Measurements from ENCODE around the gene NIPAL1.

- TF ChIP-seq, protein P1, sequence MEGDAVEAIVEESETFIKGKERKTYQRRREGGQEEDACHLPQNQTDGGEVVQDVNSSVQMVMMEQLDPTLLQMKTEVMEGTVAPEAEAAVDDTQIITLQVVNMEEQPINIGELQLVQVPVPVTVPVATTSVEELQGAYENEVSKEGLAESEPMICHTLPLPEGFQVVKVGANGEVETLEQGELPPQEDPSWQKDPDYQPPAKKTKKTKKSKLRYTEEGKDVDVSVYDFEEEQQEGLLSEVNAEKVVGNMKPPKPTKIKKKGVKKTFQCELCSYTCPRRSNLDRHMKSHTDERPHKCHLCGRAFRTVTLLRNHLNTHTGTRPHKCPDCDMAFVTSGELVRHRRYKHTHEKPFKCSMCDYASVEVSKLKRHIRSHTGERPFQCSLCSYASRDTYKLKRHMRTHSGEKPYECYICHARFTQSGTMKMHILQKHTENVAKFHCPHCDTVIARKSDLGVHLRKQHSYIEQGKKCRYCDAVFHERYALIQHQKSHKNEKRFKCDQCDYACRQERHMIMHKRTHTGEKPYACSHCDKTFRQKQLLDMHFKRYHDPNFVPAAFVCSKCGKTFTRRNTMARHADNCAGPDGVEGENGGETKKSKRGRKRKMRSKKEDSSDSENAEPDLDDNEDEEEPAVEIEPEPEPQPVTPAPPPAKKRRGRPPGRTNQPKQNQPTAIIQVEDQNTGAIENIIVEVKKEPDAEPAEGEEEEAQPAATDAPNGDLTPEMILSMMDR (conservative IDR thresholded peaks at IDR 0.05; ENCODE audit: low read length) = no peak
- no peak for TF ChIP-seq EZH2phosphoT487 (IDR thresholded peaks at IDR 0.05; ENCODE audit: borderline replicate concordance)
These were observed 10.8 kb upstream of the NIPAL1 start for GRCh38 chr4:48005781-48006180.

All from Loucy (cell line).